ENCODE results near the gene GDF3. TPM values are rescaled to one million over a fixed set of nuclear protein-coding genes. Genes with fewer than 3 reads are reported as not detected.

Gene GDF3
- total and polyA plus RNA-seq, 2 of the 13 experiments (the other 11 are each of a cell fraction or from before 2014, with no cell fraction given), result not detected

DNA sequence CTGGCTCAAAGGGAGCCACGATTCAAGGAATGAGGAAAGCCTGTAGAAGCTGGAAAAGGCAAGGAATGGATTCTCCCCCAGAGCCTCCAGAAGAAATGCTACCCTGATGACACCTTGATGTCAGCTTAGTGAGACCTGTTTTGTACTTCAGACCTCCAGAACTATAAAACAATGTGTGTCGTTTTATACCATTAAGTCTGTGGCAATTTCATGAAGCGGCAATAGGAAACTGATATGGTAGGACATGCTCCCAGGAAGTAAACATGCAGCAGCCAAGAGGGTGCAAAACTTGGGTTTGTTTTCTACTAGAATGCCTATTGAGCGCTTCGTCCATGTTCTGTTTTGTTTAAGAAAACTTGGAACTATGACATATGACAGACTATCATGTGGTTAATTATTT lies 27.4 kb downstream of the GDF3 start:
- Histone ChIP-seq H3K9me3 (ENCODE audit: low read length) (no peaks in the 10 kb centered on the region), H3K9ac (ENCODE audit: insufficient read depth, low read depth, low read length) (no peak overlapping the region), H3K79me2 (ENCODE audit: insufficient read depth, low read length) (no peaks in the 10 kb centered on the region), H3K4me1 (ENCODE audit: insufficient read depth, low read length) (peaks cover 20% of the 10 kb centered on the region), H2AFZ (ENCODE audit: low read length) (no peak overlapping the region), H4K20me1 (ENCODE audit: insufficient read depth, low read length) (no peaks in the 10 kb centered on the region), H3K27me3 (ENCODE audit: control insufficient read depth in 1 of 2, insufficient read depth in 2 of 2, low read length in 2 of 2) (0 out of 5 replicates have a peak, but pooled peaks cover 0 to 3% of the 10 kb centered on the region in 2 experiments), H3K4me3 (replicated peaks in 1 of 3; ENCODE audit: insufficient read depth in 1 of 3, low read depth in 2 of 3, low read length in 3 of 3) (no peak overlapping the region), H3K36me3 (replicated peaks in 1 of 2; ENCODE audit: control insufficient read depth in 1 of 2, insufficient read depth in 2 of 2, low read length in 2 of 2) (no peaks in the 10 kb centered on the region), H3K4me2 (ENCODE audit: low read depth, low read length) (no peak overlapping the region), H3K27ac (ENCODE audit: extremely low read length, insufficient read depth, low read length) (no peak overlapping the region)
- TF ChIP-seq TGIF2 (CRISPR knock-in tag; IDR thresholded peaks at IDR 0.05), result no peak
- no peak for TF ChIP-seq ZNF484 (CRISPR knock-in tag; IDR thresholded peaks at IDR 0.05; ENCODE audit: borderline replicate concordance, low read depth)
- no peak for TF ChIP-seq MATR3 (CRISPR knock-in tag; IDR thresholded peaks at IDR 0.05)
- TF ChIP-seq ZEB1 (IDR thresholded peaks at IDR 0.05; ENCODE audit: insufficient replicate concordance, low read depth), result no peak
- no peak for TF ChIP-seq PTBP1 (IDR thresholded peaks at IDR 0.05; ENCODE audit: low read depth, low read length, poor library complexity, severe bottlenecking)
- no peak for TF ChIP-seq PCBP1 (IDR thresholded peaks at IDR 0.05; ENCODE audit: borderline replicate concordance, low read depth, low read length)
- no peak for TF ChIP-seq GTF3A (CRISPR knock-in tag; conservative IDR thresholded peaks at IDR 0.05)
- no peak for TF ChIP-seq TCF7 (IDR thresholded peaks at IDR 0.05; ENCODE audit: low read depth)
- no peak for TF ChIP-seq PAXIP1 (CRISPR knock-in tag; conservative IDR thresholded peaks at IDR 0.05)
- TF ChIP-seq ZNF253 (CRISPR knock-in tag; IDR thresholded peaks at IDR 0.05; ENCODE audit: borderline replicate concordance), result no peak
- TF ChIP-seq RAD21 (CRISPR knock-in tag; IDR thresholded peaks at IDR 0.05), result no peak
- ATAC-seq, result no peak
- intact Hi-C loops (cut with micrococcal nuclease; ENCODE audit: unreplicated experiment), result no loop called here
- BruUV-seq (replicated peaks), result no TSS peak
- no peak for DNase-seq (ENCODE audit: low spot score)
- 48% methylated on average over 5 of the region's 5 CpGs for WGBS (ENCODE audit: low lambda C conversion rate)
- ChIA-PET CTCF (ENCODE audit: low intra/inter-chr PET ratio, low total read pairs) (no interaction called here), POLR2A (no interaction called here)
- FAIRE-seq, result no peak
- in situ Hi-C loops (cut with HindIII; ENCODE audit: extremely low pct_ligation_motif_present, low pct_unique_long_range_greater_than_20kb), result no loop called here

Measured in HepG2 (cell line).